Measurements from ENCODE around the gene ZNF277. TPM values are rescaled to one million over a fixed set of nuclear protein-coding genes. Genes with fewer than 3 reads are reported as not detected.

Gene ZNF277
- total RNA-seq, 1 experiment from 2014 or later = 12.8 TPM

DNA sequence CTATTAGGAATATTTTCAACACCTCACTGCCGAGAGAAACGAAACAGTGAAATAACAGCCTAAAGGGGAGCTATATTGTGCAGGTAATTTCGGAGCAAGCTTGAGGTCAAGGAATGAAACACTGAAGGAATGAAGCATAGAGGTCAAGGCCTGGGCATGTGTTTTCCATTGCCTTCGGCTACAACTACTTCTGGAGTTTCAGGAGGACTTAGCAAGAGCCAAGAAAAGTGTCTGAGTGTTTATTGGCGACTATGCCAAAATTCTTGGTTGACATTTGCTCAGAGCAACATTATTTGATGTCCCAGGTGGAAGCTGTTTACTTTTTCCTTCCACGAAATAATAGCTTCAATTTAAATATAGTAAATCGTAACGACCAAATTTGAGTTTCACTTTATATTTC lies 154.2 kb downstream of the ZNF277 start:
- DNase-seq (ENCODE audit: low read depth, low spot score) (no peak), ATAC-seq (no peak)
- CTCF ChIA-PET = no interaction called here
- in situ Hi-C loops (cut with HindIII; ENCODE audit: low pct_unique_long_range_greater_than_20kb, low sequenced_read_pairs) (no loop called here), intact Hi-C loops (cut with micrococcal nuclease; ENCODE audit: unreplicated experiment) (no loop called here)
- no peaks in the 10 kb centered on the region for H3K36me3 ChIP-seq (ENCODE audit: control insufficient read depth, insufficient read depth, low read length)
- H3K4me1 ChIP-seq (ENCODE audit: control insufficient read depth, insufficient read depth, low read length) = no peaks in the 10 kb centered on the region
- H3K27ac ChIP-seq (ENCODE audit: low read length) = no peak overlapping the region
- no TSS peak for BruUV-seq (replicated peaks)
- TF ChIP-seq SIN3A (IDR thresholded peaks at IDR 0.05; ENCODE audit: borderline replicate concordance, insufficient read depth, low read depth, low read length) = no peak
- TF ChIP-seq, protein P1, sequence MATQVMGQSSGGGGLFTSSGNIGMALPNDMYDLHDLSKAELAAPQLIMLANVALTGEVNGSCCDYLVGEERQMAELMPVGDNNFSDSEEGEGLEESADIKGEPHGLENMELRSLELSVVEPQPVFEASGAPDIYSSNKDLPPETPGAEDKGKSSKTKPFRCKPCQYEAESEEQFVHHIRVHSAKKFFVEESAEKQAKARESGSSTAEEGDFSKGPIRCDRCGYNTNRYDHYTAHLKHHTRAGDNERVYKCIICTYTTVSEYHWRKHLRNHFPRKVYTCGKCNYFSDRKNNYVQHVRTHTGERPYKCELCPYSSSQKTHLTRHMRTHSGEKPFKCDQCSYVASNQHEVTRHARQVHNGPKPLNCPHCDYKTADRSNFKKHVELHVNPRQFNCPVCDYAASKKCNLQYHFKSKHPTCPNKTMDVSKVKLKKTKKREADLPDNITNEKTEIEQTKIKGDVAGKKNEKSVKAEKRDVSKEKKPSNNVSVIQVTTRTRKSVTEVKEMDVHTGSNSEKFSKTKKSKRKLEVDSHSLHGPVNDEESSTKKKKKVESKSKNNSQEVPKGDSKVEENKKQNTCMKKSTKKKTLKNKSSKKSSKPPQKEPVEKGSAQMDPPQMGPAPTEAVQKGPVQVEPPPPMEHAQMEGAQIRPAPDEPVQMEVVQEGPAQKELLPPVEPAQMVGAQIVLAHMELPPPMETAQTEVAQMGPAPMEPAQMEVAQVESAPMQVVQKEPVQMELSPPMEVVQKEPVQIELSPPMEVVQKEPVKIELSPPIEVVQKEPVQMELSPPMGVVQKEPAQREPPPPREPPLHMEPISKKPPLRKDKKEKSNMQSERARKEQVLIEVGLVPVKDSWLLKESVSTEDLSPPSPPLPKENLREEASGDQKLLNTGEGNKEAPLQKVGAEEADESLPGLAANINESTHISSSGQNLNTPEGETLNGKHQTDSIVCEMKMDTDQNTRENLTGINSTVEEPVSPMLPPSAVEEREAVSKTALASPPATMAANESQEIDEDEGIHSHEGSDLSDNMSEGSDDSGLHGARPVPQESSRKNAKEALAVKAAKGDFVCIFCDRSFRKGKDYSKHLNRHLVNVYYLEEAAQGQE (IDR thresholded peaks at IDR 0.05; ENCODE audit: insufficient read depth in 1 of 2, low read depth in 2 of 2, low read length in 1 of 2) = no peak
- TF ChIP-seq POLR2AphosphoS5 (IDR thresholded peaks at IDR 0.05; ENCODE audit: low read depth, low read length) = no peak
- TF ChIP-seq, protein P2, sequence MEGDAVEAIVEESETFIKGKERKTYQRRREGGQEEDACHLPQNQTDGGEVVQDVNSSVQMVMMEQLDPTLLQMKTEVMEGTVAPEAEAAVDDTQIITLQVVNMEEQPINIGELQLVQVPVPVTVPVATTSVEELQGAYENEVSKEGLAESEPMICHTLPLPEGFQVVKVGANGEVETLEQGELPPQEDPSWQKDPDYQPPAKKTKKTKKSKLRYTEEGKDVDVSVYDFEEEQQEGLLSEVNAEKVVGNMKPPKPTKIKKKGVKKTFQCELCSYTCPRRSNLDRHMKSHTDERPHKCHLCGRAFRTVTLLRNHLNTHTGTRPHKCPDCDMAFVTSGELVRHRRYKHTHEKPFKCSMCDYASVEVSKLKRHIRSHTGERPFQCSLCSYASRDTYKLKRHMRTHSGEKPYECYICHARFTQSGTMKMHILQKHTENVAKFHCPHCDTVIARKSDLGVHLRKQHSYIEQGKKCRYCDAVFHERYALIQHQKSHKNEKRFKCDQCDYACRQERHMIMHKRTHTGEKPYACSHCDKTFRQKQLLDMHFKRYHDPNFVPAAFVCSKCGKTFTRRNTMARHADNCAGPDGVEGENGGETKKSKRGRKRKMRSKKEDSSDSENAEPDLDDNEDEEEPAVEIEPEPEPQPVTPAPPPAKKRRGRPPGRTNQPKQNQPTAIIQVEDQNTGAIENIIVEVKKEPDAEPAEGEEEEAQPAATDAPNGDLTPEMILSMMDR (IDR thresholded peaks at IDR 0.05) = no peak
- no peak for TF ChIP-seq TCF7L2 (IDR thresholded peaks at IDR 0.05; ENCODE audit: low read depth, low read length)
- POLR2A ChIA-PET = no interaction called here
- no peaks in the 10 kb centered on the region for H3K27me3 ChIP-seq (ENCODE audit: control insufficient read depth, insufficient read depth, low read length)
- no peak overlapping the region for H3K4me3 ChIP-seq (ENCODE audit: low read depth in 2 of 2, low read length in 2 of 2)
- no peaks in the 10 kb centered on the region for H3K9me3 ChIP-seq (ENCODE audit: control insufficient read depth, insufficient read depth, low read depth, low read length)

DNA sequence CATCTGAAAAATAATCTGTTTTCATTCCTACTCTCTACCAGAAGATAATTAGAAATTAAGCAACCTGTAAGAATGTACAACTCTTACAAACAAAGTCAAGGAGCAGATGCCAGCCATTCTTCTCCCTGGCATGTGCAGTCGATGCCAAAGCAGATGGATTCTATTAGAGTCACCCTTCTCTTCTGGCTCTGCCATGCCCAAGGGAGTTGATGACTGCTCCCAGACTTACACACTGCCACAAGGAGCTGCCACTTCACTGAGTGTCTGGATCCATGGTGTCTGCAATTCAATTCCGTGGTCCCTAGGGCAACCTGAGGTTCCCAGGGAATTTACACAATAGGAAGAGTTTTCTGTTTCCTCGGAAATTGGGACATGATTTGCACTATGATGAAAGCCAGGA lies 154.7 kb downstream of the ZNF277 start:
- no peak overlapping the region for H3K27ac ChIP-seq (ENCODE audit: low read length)
- intact Hi-C loops (cut with micrococcal nuclease; ENCODE audit: unreplicated experiment) (no loop called here), in situ Hi-C loops (cut with HindIII; ENCODE audit: low pct_unique_long_range_greater_than_20kb, low sequenced_read_pairs) (no loop called here)
- no peak overlapping the region for H3K4me3 ChIP-seq (ENCODE audit: low read depth in 2 of 2, low read length in 2 of 2)
- no peaks in the 10 kb centered on the region for H3K27me3 ChIP-seq (ENCODE audit: control insufficient read depth, insufficient read depth, low read length)
- H3K36me3 ChIP-seq (ENCODE audit: control insufficient read depth, insufficient read depth, low read length) = no peaks in the 10 kb centered on the region
- CTCF ChIA-PET = no interaction called here
- POLR2A ChIA-PET = no interaction called here
- no TSS peak for BruUV-seq (replicated peaks)
- no peak for DNase-seq (ENCODE audit: low read depth, low spot score)
- 0 out of 2 replicates have a peak, but pooled peaks have one; percentile 45 for ATAC-seq
- no peak for TF ChIP-seq POLR2AphosphoS5 (IDR thresholded peaks at IDR 0.05; ENCODE audit: low read depth, low read length)
- no peak for TF ChIP-seq TCF7L2 (IDR thresholded peaks at IDR 0.05; ENCODE audit: low read depth, low read length)
- TF ChIP-seq, protein P2 (IDR thresholded peaks at IDR 0.05) = no peak
- TF ChIP-seq SIN3A (IDR thresholded peaks at IDR 0.05; ENCODE audit: borderline replicate concordance, insufficient read depth, low read depth, low read length) = no peak
- TF ChIP-seq, protein P1 (IDR thresholded peaks at IDR 0.05; ENCODE audit: insufficient read depth in 1 of 2, low read depth in 2 of 2, low read length in 1 of 2) = no peak
- no peaks in the 10 kb centered on the region for H3K4me1 ChIP-seq (ENCODE audit: control insufficient read depth, insufficient read depth, low read length)
- no peaks in the 10 kb centered on the region for H3K9me3 ChIP-seq (ENCODE audit: control insufficient read depth, insufficient read depth, low read depth, low read length)
